A549 (cell line): ENCODE data around the gene BPIFA3.

ENCODE experiments used
- CEBPB ChIP-seq, 2 experiments: fragments of >200 bp in 1 of 2; sonication (Bioruptor Twin) in 1 of 2; formaldehyde crosslinking in 1 of 2; IDR thresholded peaks; 2 replicates each; pipeline ENCODE4 v1.6.1; 2012 to 2016
- CTCF ChIP-seq: fragments of >200 bp; sonication (Bioruptor Twin); formaldehyde crosslinking; IDR thresholded peaks from 3 replicates; pipeline ENCODE4 v1.5.1; 2016
- E2F6 ChIP-seq: IDR thresholded peaks from 2 replicates; pipeline ENCODE4 v1.6.1; 2012; ENCODE audit warnings: low read depth, borderline replicate concordance
- EP300 ChIP-seq, 2 experiments: fragments of >200 bp; sonication (Bioruptor Twin); formaldehyde crosslinking; IDR thresholded peaks; 2 replicates in 1 of 2; 3 replicates in 1 of 2; pipeline ENCODE4 v1.6.1; 2016 to 2017
- GATA3 ChIP-seq: IDR thresholded peaks from 2 replicates; pipeline ENCODE4 v1.6.1; 2012; ENCODE audit warnings: borderline replicate concordance
- HOXB13 ChIP-seq: fragments of 250-450 bp; sonication (Bioruptor Pico); IDR thresholded peaks from 2 replicates; pipeline ENCODE4 v1.5.0; 2020; ENCODE audit warnings: low read depth, mild to moderate bottlenecking, moderate library complexity
- JUNB ChIP-seq: fragments of >200 bp; sonication (Bioruptor Twin); formaldehyde crosslinking; IDR thresholded peaks from 2 replicates; pipeline ENCODE4 v1.6.1; 2016
- MAFK ChIP-seq: fragments of 450-650 bp; IDR thresholded peaks from 2 replicates; pipeline ENCODE4 v1.6.1; 2014; ENCODE audit not compliant: partially characterized antibody
- MYC ChIP-seq: IDR thresholded peaks from 2 replicates; pipeline ENCODE4 v1.6.1; 2012; ENCODE audit warnings: mild to moderate bottlenecking, inconsistent platforms, low read length, improper control_type of control experiment, borderline replicate concordance
- NPAS2 ChIP-seq: fragments of 250-450 bp; sonication (Bioruptor Pico); IDR thresholded peaks from 2 replicates; pipeline ENCODE4 v1.8.0; 2022; ENCODE audit warnings: mild to moderate bottlenecking, moderate library complexity, borderline replicate concordance
- POLR2A ChIP-seq: IDR thresholded peaks from 2 replicates; pipeline ENCODE4 v1.6.1; 2012; ENCODE audit warnings: mild to moderate bottlenecking, low read length
- POLR2AphosphoS2 ChIP-seq: conservative IDR thresholded peaks from 2 replicates; pipeline ENCODE4 v1.6.1; 2012; ENCODE audit warnings: low read length, improper control_type of control experiment, inconsistent platforms
- SREBF2 ChIP-seq: fragments of 450-650 bp; IDR thresholded peaks from 2 replicates; pipeline ENCODE4 v1.6.1; 2014; ENCODE audit warnings: mild to moderate bottlenecking, moderate library complexity

GRCh38 chr20:33249456-33249855, 32.3 kb downstream of the BPIFA3 start:
- no peak for TF ChIP-seq CTCF
- no peak for TF ChIP-seq EP300 (IDR thresholded peaks at IDR 0.05)
- no peak for TF ChIP-seq POLR2A
- TF ChIP-seq MYC: no peak
- TF ChIP-seq CEBPB (IDR thresholded peaks at IDR 0.05): no peak
- TF ChIP-seq JUNB: no peak
- TF ChIP-seq GATA3: no peak
- no peak for TF ChIP-seq E2F6
- no peak for TF ChIP-seq NPAS2 (CRISPR knock-in tag)
- TF ChIP-seq POLR2AphosphoS2: no peak
- no peak for TF ChIP-seq SREBF2
- TF ChIP-seq MAFK: no peak
- TF ChIP-seq HOXB13: no peak
